GM21576 (cell line): ENCODE measurements around the gene SLC6A20.

Experiments
- ATAC-seq: cut with Tn5 transposase; IDR thresholded peaks from one replicate; pipeline ENCODE4 v1.9.1; 2021; ENCODE audit warnings: mild to moderate bottlenecking, moderate library complexity; ENCODE audit not compliant: unreplicated experiment

SLC6A20 gene

GRCh38 chr3:45779746-45780735, 16.3 kb downstream of the SLC6A20 start:
- ATAC-seq = no peak

- ATAC-seq = no peak
These were observed 17.6 kb downstream of the SLC6A20 start for GRCh38 chr3:45778761-45779201.

GRCh38 chr3:45777746-45778386, 18.5 kb downstream of the SLC6A20 start:
- ATAC-seq = no peak

DNA sequence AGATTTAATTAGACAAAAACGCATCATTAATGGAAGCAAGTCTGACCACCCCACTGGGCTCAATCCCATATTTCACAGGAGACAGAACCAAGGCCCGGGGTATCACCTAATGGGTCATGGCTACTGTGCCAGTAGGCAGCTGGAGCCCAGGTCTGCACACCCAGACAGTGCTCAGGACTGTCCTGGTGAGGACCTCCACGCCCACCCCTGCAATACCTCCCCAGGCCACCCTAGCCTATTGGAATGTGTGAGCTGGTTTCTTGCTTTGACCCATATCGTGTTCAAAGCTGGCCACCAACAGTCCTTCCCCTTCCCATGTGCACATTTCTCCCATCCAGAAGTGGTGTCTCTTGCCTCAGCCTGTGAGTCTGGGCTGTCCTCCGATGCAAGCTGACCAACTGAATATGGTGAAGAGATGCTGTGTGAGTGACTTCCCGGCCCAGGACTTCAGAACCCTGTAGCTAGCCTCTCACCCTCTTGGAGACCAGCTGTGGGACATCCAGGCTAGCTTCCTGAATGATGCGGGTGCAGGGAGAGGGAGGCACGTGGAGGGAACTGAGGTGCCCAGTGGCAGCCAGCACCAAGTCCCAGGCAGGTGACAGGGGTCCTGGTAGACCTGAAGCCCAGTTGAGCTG, 19.1 kb downstream of the SLC6A20 start:
- ATAC-seq = no peak

DNA sequence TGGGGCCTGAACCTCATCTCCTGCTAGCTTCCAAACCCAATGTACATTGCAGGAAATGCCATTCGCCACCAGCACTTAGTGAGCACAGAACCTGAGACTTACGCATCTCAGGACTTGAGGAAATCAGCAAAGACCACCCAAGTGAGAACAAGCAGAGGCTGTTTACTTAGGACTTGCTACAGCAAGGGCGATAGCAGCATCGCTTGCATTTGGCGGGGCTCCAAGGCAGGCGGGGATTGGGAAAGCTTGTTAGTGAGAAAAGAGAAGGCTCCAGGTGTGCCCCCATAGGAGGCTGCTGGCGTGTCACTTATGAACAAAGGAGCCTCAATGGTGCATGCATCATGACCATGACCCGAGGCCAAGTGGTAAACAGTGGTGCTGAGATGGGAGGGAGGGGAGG, 19.7 kb downstream of the SLC6A20 start:
- ATAC-seq = no peak

DNA sequence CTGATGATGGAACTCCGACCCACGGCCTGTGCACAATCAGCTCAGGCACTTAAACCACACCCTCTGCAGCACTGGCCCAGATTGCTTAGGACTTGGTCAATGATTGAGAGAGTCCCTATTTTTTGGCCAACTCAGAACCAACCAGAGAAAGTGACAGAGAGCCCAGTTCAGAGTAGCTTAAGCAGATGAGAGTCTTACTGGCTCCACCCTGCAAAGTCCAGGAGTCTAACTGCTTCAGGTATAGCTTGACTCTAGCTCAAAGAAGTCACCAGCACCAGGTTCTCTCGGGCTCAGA, 20.1 kb downstream of the SLC6A20 start:
- no peak for ATAC-seq

DNA sequence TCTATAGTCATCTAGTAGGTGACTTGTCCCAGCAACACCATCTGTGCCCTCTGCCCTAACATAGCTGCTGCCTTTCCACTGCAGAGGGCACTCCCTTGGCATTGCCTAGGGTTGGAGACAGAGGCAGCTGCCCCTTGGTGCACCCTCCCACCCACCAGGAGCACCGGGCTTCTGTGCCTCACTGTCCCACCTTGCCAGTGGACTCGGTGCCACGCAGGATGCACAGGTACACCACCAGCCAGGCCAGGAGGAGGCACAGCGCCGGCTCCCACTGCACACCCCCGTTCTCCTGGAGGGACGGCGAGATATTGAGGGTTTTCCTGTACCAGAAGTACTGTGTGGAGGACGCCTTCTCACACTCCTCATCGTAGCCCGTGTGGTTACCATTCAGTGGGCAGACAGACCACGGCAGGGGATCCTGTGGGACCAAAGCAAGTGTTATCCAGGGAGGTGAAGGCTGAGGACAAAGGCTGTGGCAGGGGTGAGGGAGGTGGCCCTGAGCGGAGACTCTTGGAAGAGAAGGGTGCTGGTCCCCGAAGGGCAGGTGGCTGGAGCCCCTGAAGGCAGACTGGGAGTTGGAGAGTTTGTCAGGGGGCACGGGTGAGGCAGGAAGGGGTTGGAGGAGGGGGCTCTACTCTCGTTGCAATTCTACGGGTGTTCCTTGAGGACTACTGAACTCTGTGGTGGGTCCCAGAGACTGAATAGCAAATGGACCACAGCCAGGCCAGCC, 20.6 kb downstream of the SLC6A20 start:
- ATAC-seq = no peak

- ATAC-seq = no peak
These were observed 21.5 kb downstream of the SLC6A20 start for GRCh38 chr3:45774581-45775521.

GRCh38 chr3:45773714-45774449, 22.5 kb downstream of the SLC6A20 start:
- ATAC-seq = no peak

DNA sequence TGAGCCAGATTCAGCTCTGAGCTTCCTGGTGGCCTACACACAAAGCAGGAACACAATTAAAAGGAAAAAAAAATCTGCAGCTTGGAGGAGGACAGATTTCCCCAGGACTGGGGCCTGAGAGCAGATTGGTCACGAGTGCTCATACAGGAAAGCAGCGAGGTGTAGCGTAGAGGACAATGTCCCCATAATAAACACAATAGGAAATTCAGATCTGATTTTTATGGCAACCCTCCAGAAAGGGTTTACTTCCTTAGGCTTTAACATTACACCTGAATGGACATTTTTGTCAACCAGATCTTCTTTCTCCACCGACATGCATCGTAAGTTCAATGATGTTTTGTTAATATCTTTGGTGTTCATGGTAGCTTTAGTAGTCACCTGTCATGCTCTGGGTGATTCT, 23.3 kb downstream of the SLC6A20 start:
- ATAC-seq = no peak

- no peak for ATAC-seq
These were observed 23.8 kb downstream of the SLC6A20 start for GRCh38 chr3:45772341-45773035.

- no peak for ATAC-seq
These were observed 24.5 kb downstream of the SLC6A20 start for GRCh38 chr3:45771831-45772230.

DNA sequence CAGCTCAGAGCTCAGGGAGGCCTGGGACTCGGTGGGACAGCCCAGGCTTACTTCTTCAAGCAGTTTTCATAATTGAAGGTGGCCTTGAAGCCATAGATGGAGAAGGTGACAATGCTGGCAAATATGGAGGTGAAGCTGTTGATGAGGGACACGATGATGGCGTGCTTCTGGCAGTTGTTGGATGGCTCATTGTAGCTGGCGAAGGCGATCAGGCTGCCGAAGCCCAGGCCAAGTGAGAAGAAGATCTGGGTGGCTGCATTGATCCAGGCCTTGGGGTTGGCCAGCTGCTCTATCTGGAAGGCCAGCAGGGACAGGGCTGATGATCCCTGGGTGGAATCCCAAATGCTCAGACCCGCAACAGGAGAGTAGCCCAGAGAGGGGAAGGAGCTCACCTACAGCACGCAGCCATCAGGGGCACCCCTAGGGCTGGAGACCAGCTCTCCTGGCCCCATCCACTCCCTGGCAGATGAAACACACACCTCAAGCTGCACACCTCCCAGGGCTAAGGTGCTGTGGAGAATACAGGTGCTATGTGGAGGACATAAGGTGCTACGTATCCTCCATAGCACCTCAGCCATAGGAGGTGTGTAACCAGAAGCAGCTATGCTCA, 25.1 kb downstream of the SLC6A20 start:
- ATAC-seq = no peak

DNA sequence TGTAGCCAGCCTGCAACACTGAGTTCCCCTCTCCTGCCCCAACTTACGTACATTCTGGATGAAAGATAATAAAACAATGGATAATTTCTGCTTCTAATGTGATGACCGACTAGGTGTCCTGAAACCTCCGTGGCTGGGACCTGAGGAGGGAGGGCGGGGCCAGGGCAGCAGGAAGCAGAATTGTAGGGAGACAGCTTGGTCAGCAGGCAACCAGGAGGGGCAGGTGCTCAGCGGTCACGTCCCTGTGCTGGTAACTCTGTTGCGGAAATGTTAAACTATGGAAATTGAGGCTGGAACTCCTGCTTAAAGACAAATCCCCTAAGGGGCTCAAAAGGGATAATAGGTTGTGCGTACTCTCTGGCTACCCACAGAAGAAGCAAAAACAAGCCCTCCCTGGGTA, 30.4 kb downstream of the SLC6A20 start:
- no peak for ATAC-seq

DNA sequence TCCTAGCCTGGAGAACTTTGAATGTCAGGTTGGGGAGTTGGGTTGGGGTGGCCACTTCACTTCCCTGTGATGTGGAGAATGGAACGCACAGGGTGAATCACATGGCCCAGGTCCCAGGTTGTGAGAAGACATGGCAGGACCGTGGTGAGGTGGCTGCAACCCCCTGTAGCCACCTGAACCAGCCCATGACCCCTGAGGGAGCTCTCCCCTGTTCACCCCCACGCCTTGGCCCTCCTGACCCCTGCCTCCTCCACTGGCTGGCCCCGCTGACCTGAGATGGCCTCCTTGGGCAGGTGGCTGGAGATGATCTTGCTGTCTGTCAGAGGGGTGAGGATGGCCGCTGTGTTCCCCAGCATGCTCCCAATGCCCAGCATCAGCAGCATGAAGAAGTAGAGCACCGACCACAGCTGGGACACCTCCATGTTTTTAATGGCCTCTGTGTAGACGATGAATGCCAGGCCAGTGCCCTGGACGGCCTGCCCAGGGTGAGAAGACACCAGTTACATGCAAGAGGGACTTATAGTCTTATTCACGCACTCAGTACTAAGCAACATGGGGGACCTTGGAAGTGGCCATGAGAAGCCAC, 31.0 kb downstream of the SLC6A20 start:
- no peak for ATAC-seq

- ATAC-seq = no peak
These were observed 33.0 kb downstream of the SLC6A20 start for GRCh38 chr3:45763303-45763675.

- ATAC-seq = no peak
These were observed 33.6 kb downstream of the SLC6A20 start for GRCh38 chr3:45762647-45763302.

- ATAC-seq = no peak
These were observed 34.5 kb downstream of the SLC6A20 start for GRCh38 chr3:45761831-45762230.
